GM19023 (cell line): ENCODE measurements around the gene HES1.
"Not testable (repeated sequence)": the region's sequence is repeated elsewhere in the genome, so short reads cannot be mapped to it uniquely, and the experiment has no call there.

Source experiments
- ATAC-seq: cut with Tn5 transposase; IDR thresholded peaks from one replicate; pipeline ENCODE4 v1.9.1; 2021; ENCODE audit warnings: mild to moderate bottlenecking, moderate library complexity; ENCODE audit not compliant: unreplicated experiment

The HES1 gene

GRCh38 chr3:194135806-194136518 is at the start of gene HES1:
Gene HES1 (plus strand): TSS chr3:194136148. CDS start chr3:194136381, 233 bp downstream.
- ATAC-seq = no peak

- no peak for ATAC-seq
These were observed 49.4 kb upstream of the HES1 start for GRCh38 chr3:194086388-194087075.

GRCh38 chr3:194087280-194087679 is 48.7 kb upstream of the HES1 start:
- no peak for ATAC-seq

GRCh38 chr3:194087995-194088855 is 47.7 kb upstream of the HES1 start:
- no peak for ATAC-seq

- peak; percentile 56 for ATAC-seq
These were observed 46.4 kb upstream of the HES1 start for GRCh38 chr3:194089357-194090177.

DNA sequence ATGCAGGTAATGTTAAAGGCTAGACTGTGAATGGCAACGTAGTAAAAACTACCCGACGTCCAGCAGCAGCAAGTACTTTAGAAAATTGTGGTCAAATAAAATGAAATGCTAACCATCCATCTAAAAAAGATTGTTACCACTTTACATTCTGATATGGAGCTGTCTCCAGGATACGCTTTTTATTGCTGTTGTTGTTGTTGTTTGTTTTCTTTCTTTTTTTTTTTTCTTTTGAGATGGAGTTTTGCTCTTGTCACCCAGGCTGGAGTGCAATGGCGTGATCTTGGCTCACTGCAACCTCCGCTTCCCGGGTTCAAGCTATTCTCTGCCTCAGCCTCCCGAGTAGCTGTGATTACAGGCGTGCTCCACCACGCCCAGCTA is 45.8 kb upstream of the HES1 start:
- ATAC-seq = not testable (repeated sequence)

DNA sequence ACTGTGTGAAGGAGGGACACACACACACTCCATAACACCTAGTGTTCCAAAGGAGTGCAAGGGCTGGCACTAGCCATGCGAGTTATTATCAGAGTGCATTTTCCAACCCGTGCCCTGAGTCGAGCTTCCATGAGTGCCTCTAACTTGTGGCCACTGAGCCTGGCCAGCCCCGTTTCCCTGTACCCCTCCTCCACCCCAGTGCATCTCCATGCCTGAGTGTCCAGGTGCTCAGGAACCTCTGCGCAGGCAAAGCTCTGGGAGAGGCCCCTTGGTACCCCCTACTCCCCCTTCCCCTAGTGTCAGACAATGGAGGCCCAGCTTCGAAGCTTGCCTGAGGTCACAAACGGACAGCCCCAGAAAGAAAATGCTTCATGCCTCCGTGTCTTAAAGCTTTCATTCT is 45.2 kb upstream of the HES1 start:
- ATAC-seq = no peak

DNA sequence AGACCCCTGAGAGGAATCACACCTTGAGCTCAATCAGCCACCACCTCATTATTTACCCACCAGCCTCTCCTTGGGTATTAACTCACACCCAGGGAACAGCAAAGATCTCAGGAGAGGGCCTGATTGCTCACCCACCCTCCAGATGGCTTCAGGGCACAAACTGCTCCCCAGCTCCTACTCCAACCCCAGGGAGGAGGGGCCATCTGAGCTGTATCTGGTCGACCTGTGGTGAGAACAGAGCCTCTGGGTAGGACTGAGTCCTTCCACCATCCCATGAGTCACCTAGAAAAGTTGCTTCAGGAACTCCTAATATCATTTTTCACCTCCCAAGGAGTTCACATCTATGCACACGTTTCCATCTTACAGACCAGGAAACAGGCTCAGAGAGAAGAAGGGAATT is 44.8 kb upstream of the HES1 start:
- ATAC-seq = no peak

DNA sequence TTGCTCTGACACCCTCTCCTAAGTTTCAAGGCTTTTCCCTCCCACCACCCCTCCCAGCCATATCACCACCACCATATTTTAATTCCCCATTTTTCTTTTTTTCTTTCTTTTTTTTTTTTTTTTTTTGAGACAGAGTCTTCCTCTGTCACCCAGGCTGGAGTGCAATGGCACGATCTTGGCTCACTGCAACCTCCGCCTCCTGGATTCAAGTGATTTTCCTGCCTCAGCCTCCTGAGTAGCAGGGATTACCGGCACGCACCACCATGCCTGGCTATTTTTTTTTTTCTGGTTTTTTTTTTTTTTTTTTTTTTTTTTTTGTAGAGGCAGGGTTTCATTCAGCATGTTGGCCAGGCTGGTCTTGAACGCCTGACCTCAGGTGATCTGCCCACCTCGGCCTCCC is 44.1 kb upstream of the HES1 start:
- ATAC-seq = not testable (repeated sequence)

GRCh38 chr3:194092881-194093301 is 43.1 kb upstream of the HES1 start:
- no peak for ATAC-seq

DNA sequence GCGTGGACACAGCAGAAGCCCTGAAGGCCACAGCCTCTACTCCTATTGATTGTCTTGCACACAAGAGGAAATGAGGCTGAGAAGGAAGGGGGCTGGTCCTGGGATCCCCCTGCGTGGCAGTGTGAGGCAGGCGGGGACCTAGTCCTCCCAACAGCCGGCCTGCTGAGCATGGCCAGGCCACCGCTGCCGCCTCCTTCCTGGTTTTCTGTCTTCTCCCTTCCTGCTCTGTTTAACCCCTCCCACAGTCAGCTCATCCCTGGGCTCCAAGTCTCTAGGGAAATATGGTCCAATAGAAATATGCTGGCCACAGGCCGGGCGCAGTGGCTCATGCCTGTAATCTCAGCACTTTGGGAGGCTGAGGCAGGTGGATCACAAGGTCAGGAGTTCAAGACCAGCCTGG is 42.1 kb upstream of the HES1 start:
- no peak for ATAC-seq

DNA sequence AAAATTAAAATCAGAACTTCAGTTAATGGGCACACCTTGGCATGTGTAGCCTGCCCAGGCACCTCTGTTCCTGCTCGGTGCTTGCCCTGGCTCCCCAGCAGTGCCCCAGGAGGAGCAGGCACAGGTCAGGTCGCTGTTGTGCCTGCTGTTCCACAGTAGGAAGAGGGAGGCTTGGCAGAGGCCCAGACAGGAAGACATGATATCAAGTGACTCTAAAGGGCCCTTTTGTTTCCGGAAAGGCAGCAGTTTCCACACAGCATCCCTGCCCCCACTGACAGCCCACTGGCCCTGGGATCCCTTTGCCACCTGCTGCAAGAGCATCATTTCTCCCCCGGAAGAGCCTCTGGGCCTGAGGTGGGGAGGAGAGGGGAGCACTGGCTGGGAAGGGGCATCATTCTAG is 40.5 kb upstream of the HES1 start:
- no peak for ATAC-seq

- ATAC-seq = no peak
These were observed 40.0 kb upstream of the HES1 start for GRCh38 chr3:194095902-194096301.

DNA sequence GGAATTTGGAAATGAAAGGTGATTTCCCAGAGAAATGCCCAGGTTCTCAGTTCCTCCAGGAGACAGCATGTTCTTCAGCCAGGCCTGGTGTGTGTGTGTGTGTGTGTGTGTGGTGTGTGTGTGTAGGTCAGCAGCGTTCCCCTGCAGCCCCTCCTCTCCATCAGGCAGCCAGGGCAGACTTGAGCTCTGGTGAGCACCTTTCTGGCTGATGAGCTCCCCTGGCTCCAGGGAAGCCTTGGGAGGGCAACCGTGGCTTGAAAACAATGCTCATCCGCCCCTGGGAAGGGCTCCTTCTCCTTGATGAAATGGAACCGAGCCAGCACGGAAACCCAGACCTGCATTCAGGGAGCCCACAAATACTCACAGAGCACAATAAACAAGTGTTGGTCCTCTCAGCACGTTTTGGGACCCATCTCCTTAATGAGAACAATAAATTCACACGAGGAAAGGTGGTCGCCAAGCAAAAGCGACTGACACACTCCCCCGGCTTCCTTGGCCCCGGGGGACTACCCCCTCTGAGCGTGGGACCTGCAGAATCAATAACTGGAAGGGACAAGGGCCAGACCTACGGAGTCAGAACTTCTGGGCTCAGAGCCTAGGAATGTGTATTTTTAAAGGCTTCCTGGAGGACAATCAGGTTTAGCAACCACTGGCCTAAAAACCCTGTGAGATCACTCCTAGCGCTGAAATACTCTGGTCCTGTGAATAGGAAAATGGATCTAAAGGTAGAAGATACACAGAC is 38.6 kb upstream of the HES1 start:
- no peak for ATAC-seq

- ATAC-seq = no peak
These were observed 37.7 kb upstream of the HES1 start for GRCh38 chr3:194098081-194098842.

DNA sequence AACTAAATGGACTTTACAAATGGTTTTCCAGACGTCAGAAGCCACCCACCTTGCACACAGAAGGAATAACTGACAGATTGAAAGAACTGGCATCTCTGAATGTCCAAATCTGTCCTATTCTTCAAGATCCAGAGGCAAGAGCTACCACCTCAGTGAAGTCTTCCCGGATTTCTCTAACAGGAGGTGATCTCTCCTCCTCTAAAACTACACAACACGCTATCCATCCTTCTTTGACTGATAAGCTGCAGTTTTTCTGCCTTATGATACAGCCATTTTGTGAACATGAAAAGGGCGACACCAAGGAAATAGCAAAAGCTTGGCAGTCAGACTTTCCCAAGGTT is 37.1 kb upstream of the HES1 start:
- no peak for ATAC-seq

DNA sequence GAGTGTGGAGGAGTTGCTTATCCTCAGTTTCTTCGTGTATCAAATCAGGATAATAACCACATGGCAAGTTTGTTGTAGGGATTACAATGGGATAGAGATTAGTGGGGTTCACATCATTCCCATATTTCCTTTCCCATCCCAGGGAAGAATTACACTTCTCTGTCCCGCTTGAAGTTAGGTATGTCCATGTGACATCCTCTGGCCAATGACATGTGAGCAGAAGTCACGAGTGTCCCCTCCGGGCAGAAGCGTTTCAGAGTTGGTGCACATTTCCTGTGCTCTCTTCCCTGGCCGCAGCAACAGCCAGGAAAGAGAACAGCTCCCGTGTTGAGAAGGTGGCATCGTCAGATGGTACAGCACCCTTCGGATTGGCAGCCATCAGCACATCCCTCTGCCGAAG is 36.7 kb upstream of the HES1 start:
- ATAC-seq = no peak

DNA sequence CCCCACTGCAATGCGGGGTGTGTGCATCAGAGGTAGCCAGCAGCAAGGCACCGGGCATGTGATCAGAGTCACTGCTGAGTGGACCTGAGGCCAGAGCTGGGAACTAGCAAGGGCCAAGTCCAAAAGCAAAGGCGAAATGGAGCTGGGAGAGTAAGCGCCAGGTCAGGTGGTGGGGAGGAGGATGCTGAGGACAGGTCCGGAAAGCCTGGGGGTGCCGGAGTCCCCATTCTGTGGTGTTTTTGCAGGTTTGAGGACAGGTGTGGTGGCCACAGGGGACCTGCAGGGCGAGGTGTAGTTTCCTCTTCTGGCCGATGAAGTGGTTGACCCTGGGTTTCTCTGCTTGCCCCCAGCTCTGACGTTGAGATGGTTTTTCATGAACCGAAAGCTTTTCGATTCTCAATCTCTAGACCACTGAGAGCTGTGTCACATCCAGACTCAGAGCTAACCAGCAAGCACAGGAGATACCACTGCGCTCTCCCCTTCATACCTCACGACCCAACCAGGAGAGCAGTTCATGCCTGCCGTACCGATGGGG is 35.0 kb upstream of the HES1 start:
- ATAC-seq = peak; percentile 80
